CD4-positive, alpha-beta T cell (primary cell): ENCODE results near the gene TNS1. TPM values are rescaled to one million over a fixed set of nuclear protein-coding genes. Genes with fewer than 3 reads are reported as not detected.

ENCODE experiments used
- ATAC-seq: fragments of 200-7000 bp; cut with Tn5 transposase; one replicate; pipeline ENCODE4 v1.10.0; 2022; ENCODE audit warnings: mild to moderate bottlenecking; ENCODE audit not compliant: poor library complexity
- CTCF ChIA-PET: fragments of 350-600 bp; sonication (Branson Sonifier 250); formaldehyde crosslinking; loops from one replicate; lab custom pipeline; 2021; ENCODE audit warnings: antibody characterized with exemption, inconsistent platforms; lab: Charles Lee
- POLR2A ChIA-PET: fragments of 350-600 bp; sonication (Branson Sonifier 250); formaldehyde crosslinking; loops from one replicate; lab custom pipeline; 2021; ENCODE audit warnings: antibody characterized with exemption, inconsistent platforms; lab: Charles Lee
- DNase-seq, 14 experiments: peaks; one replicate each; pipeline ENCODE4 v3.0.0-alpha.2; 2013 to 2020; ENCODE audit warnings: mixed read lengths in 2 of 14
- H3K27ac ChIP-seq, 2 donors: one replicate each; pipeline versions ENCODE4 v1.5.1 to v1.7.0; 2013; ENCODE audit warnings: low read length in 2 of 2, low read depth in 1 of 2, mild to moderate bottlenecking in 1 of 2
- H3K27me3 ChIP-seq, 2 experiments: 1 replicate in 1 of 2; 2 replicates in 1 of 2; pipeline versions ENCODE4 v1.6.1 to v1.7.0; 2013; ENCODE audit warnings: low read length in 2 of 2, control low read depth in 1 of 2, mild to moderate bottlenecking in 1 of 2, moderate library complexity in 1 of 2; ENCODE audit not compliant: insufficient read depth in 2 of 2, control insufficient read depth in 1 of 2
- H3K36me3 ChIP-seq: one replicate; pipeline ENCODE4 v1.6.1; 2013; ENCODE audit warnings: low read length, control low read depth; ENCODE audit not compliant: insufficient read depth
- H3K4me1 ChIP-seq: one replicate; pipeline ENCODE4 v1.6.1; 2013; ENCODE audit warnings: low read length, control low read depth; ENCODE audit not compliant: insufficient read depth
- H3K4me3 ChIP-seq: one replicate; pipeline ENCODE4 v1.5.1; 2013; ENCODE audit warnings: mild to moderate bottlenecking, low read length, moderate library complexity
- H3K9me3 ChIP-seq, 2 experiments: 1 replicate in 1 of 2; 2 replicates in 1 of 2; pipeline versions ENCODE4 v1.6.1 to v1.7.0; 2013; ENCODE audit warnings: low read length in 2 of 2, mild to moderate bottlenecking in 2 of 2, control low read depth in 1 of 2, moderate library complexity in 1 of 2; ENCODE audit not compliant: control insufficient read depth in 1 of 2, insufficient read depth in 1 of 2
- H3K27ac Mint-ChIP-seq: one replicate; pipeline ENCODE4 v1.8.0; 2020; ENCODE audit warnings: mixed read lengths
- H3K27me3 Mint-ChIP-seq: one replicate; pipeline ENCODE4 v1.8.0; 2021; ENCODE audit warnings: mixed read lengths
- H3K36me3 Mint-ChIP-seq: one replicate; pipeline ENCODE4 v1.8.0; 2021; ENCODE audit warnings: low read depth, mixed read lengths
- H3K4me1 Mint-ChIP-seq: one replicate; pipeline ENCODE4 v1.8.0; 2021; ENCODE audit warnings: low read depth, mixed read lengths
- H3K4me3 Mint-ChIP-seq: one replicate; pipeline ENCODE4 v1.8.0; 2020; ENCODE audit warnings: mild to moderate bottlenecking, mixed read lengths
- H3K9me3 Mint-ChIP-seq: one replicate; pipeline ENCODE4 v1.8.0; 2020; ENCODE audit warnings: mixed read lengths
- CTCF ChIP-seq: fragments of 200-600 bp; IDR thresholded peaks from one replicate; pipeline ENCODE4 v1.8.0; 2022; ENCODE audit warnings: antibody characterized with exemption, mild to moderate bottlenecking
- intact Hi-C, 2 experiments: fragments of 100-400 bp; cut with DNase I in 1 of 2; cut with micrococcal nuclease in 1 of 2; formaldehyde crosslinking; loops; one replicate each; pipeline versions ENCODE4 v1.15.1 to v1.9.0; 2023 to 2025; cut with DNase I, micrococcal nuclease
- total RNA-seq, 174 experiments: library from RNA in 2 of 174; stranded (reverse) in 2 of 174; gene quantifications; one replicate each; pipeline ENCODE4 v1.2.3 and lab custom pipeline; 2021 to 2026

Gene TNS1
- total RNA-seq, 2 experiments from 2014 or later: 0.25 to 0.34 TPM

- CTCF ChIA-PET: no interaction called here
- no peak for TF ChIP-seq CTCF
- Histone ChIP-seq H3K4me1 (no peaks in the 10 kb centered on the region), H3K4me3 (no peak overlapping the region), H3K9me3 (peaks cover 0 to 6% of the 10 kb centered on the region in 2 experiments), H3K27me3 (peaks cover 0 to 3% of the 10 kb centered on the region in 2 experiments), H3K27ac (no peak overlapping the region), H3K36me3 (no peaks in the 10 kb centered on the region)
- Mint-ChIP-seq H3K9me3 (no peaks in the 10 kb centered on the region), H3K27me3 (no peaks in the 10 kb centered on the region), H3K4me3 (no peak overlapping the region), H3K4me1 (no peaks in the 10 kb centered on the region), H3K36me3 (no peaks in the 10 kb centered on the region), H3K27ac (no peak overlapping the region)
- DNase-seq (no peak), ATAC-seq (no peak)
- intact Hi-C loops: no loop called here
- POLR2A ChIA-PET: no interaction called here
Observed at GRCh38 chr2:217830061-217830460, 172.7 kb downstream of the TNS1 start.

GRCh38 chr2:217829420-217829819 lies 173.4 kb downstream of the TNS1 start:
- peaks cover 0 to 3% of the 10 kb centered on the region in 2 experiments for H3K27me3 ChIP-seq
- no peaks in the 10 kb centered on the region for H3K36me3 Mint-ChIP-seq
- no peaks in the 10 kb centered on the region for H3K9me3 Mint-ChIP-seq
- DNase-seq (no peak), ATAC-seq (no peak)
- no peak for TF ChIP-seq CTCF
- H3K36me3 ChIP-seq: no peaks in the 10 kb centered on the region
- no peak overlapping the region for H3K4me3 ChIP-seq
- H3K27me3 Mint-ChIP-seq: no peaks in the 10 kb centered on the region
- POLR2A ChIA-PET: no interaction called here
- no peaks in the 10 kb centered on the region for H3K4me1 Mint-ChIP-seq
- H3K9me3 ChIP-seq: peaks cover 0 to 6% of the 10 kb centered on the region in 2 experiments
- H3K4me3 Mint-ChIP-seq: no peak overlapping the region
- intact Hi-C loops: no loop called here
- no peak overlapping the region for H3K27ac Mint-ChIP-seq
- H3K4me1 ChIP-seq: no peaks in the 10 kb centered on the region
- CTCF ChIA-PET: no interaction called here
- H3K27ac ChIP-seq: no peak overlapping the region

GRCh38 chr2:217828336-217828735 lies 174.5 kb downstream of the TNS1 start:
- no peak overlapping the region for H3K4me3 ChIP-seq
- no peaks in the 10 kb centered on the region for H3K36me3 Mint-ChIP-seq
- no peak overlapping the region for H3K4me3 Mint-ChIP-seq
- H3K27me3 ChIP-seq: peaks cover 0 to 3% of the 10 kb centered on the region in 2 experiments
- H3K36me3 ChIP-seq: no peaks in the 10 kb centered on the region
- no peaks in the 10 kb centered on the region for H3K27me3 Mint-ChIP-seq
- ChIA-PET CTCF (no interaction called here), POLR2A (no interaction called here)
- no peak overlapping the region for H3K27ac ChIP-seq
- no peak for TF ChIP-seq CTCF
- no peak overlapping the region for H3K27ac Mint-ChIP-seq
- DNase-seq: no peak
- no peaks in the 10 kb centered on the region for H3K4me1 Mint-ChIP-seq
- H3K4me1 ChIP-seq: no peaks in the 10 kb centered on the region
- no peaks in the 10 kb centered on the region for H3K9me3 Mint-ChIP-seq
- peaks cover 0 to 6% of the 10 kb centered on the region in 2 experiments for H3K9me3 ChIP-seq
- intact Hi-C loops: no loop called here
- no peak for ATAC-seq
